ENCODE data around the gene HERC3.

GRCh38 chr4:88745581-88746163 is 153.4 kb downstream of the HERC3 start:
- TF ChIP-seq EZH2 (IDR thresholded peaks at IDR 0.05; ENCODE audit: borderline replicate concordance, control insufficient read depth, low read depth, low read length) = no peak
- no peak for TF ChIP-seq RAD21 (IDR thresholded peaks at IDR 0.05; ENCODE audit: insufficient read depth, low read depth, low read length)
- TF ChIP-seq POLR2A (IDR thresholded peaks at IDR 0.05; ENCODE audit: low read depth, low read length) = no peak
- no peak for TF ChIP-seq POLR2AphosphoS5 (IDR thresholded peaks at IDR 0.05; ENCODE audit: low read length)
- TF ChIP-seq, protein P1, sequence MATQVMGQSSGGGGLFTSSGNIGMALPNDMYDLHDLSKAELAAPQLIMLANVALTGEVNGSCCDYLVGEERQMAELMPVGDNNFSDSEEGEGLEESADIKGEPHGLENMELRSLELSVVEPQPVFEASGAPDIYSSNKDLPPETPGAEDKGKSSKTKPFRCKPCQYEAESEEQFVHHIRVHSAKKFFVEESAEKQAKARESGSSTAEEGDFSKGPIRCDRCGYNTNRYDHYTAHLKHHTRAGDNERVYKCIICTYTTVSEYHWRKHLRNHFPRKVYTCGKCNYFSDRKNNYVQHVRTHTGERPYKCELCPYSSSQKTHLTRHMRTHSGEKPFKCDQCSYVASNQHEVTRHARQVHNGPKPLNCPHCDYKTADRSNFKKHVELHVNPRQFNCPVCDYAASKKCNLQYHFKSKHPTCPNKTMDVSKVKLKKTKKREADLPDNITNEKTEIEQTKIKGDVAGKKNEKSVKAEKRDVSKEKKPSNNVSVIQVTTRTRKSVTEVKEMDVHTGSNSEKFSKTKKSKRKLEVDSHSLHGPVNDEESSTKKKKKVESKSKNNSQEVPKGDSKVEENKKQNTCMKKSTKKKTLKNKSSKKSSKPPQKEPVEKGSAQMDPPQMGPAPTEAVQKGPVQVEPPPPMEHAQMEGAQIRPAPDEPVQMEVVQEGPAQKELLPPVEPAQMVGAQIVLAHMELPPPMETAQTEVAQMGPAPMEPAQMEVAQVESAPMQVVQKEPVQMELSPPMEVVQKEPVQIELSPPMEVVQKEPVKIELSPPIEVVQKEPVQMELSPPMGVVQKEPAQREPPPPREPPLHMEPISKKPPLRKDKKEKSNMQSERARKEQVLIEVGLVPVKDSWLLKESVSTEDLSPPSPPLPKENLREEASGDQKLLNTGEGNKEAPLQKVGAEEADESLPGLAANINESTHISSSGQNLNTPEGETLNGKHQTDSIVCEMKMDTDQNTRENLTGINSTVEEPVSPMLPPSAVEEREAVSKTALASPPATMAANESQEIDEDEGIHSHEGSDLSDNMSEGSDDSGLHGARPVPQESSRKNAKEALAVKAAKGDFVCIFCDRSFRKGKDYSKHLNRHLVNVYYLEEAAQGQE (IDR thresholded peaks at IDR 0.05; ENCODE audit: low read depth, low read length) = no peak
